Middle frontal gyrus (tissue), 1 donor: ENCODE data around the gene CREB3L2.

ENCODE experiments used
- DNase-seq: peaks from one replicate; pipeline ENCODE4 v3.0.0-alpha.2; 2015; ENCODE audit warnings: low spot score; ENCODE audit errors: extremely low spot score

Gene CREB3L2

GRCh38 chr7:137904833-137905232 is 97.1 kb downstream of the CREB3L2 start:
- DNase-seq, result no peak

GRCh38 chr7:137903382-137904169 is 98.3 kb downstream of the CREB3L2 start:
- DNase-seq, result peak; percentile 66

GRCh38 chr7:137900137-137900536 is 101.7 kb downstream of the CREB3L2 start:
- DNase-seq, result no peak

GRCh38 chr7:137898839-137899721 is 102.8 kb downstream of the CREB3L2 start:
- peak; percentile 65 for DNase-seq

- DNase-seq, result no peak
Measured at GRCh38 chr7:137895301-137896221, 106.3 kb downstream of the CREB3L2 start.

- no peak for DNase-seq
Measured at GRCh38 chr7:137893143-137893742, 108.6 kb downstream of the CREB3L2 start.

- no peak for DNase-seq
Measured at GRCh38 chr7:137891016-137891655, 110.8 kb downstream of the CREB3L2 start.

- no peak for DNase-seq
Measured at GRCh38 chr7:137890449-137890921, 111.4 kb downstream of the CREB3L2 start.

- no peak for DNase-seq
Measured at GRCh38 chr7:137888241-137888640, 113.6 kb downstream of the CREB3L2 start.

GRCh38 chr7:137886746-137887145 is 115.1 kb downstream of the CREB3L2 start:
- DNase-seq, result no peak

- DNase-seq, result no peak
Measured at GRCh38 chr7:137886281-137886680, 115.6 kb downstream of the CREB3L2 start.

- DNase-seq, result no peak
Measured at GRCh38 chr7:137885678-137886077, 116.2 kb downstream of the CREB3L2 start.

- DNase-seq, result no peak
Measured at GRCh38 chr7:137882806-137883205, 119.1 kb downstream of the CREB3L2 start.

GRCh38 chr7:137882261-137882668 is 119.6 kb downstream of the CREB3L2 start:
- no peak for DNase-seq

- no peak for DNase-seq
Measured at GRCh38 chr7:137881607-137882260, 120.2 kb downstream of the CREB3L2 start.

- no peak for DNase-seq
Measured at GRCh38 chr7:137880432-137880831, 121.5 kb downstream of the CREB3L2 start.

- no peak for DNase-seq
Measured at GRCh38 chr7:137879357-137880158, 122.3 kb downstream of the CREB3L2 start.

GRCh38 chr7:137878333-137878961 is 123.4 kb downstream of the CREB3L2 start:
- no peak for DNase-seq
